GM19468 (cell line): Measurements from ENCODE around the gene JMJD1C.
A peak's percentile ranks its signal among the peaks of the same experiment; 100 is the strongest.
"Not testable (repeated sequence)": the region's sequence is repeated elsewhere in the genome, so short reads cannot be mapped to it uniquely, and the experiment has no call there.

ENCODE experiments used
- ATAC-seq: cut with Tn5 transposase; IDR thresholded peaks from one replicate; pipeline ENCODE4 v1.9.1; 2021; ENCODE audit warnings: mild to moderate bottlenecking, moderate library complexity, moderate number of reproducible peaks; ENCODE audit not compliant: unreplicated experiment; ENCODE audit errors: extremely low read depth

Gene JMJD1C

GRCh38 chr10:63154546-63155387 is 311.0 kb downstream of the JMJD1C start:
- no peak for ATAC-seq

GRCh38 chr10:63153868-63154545 is 311.8 kb downstream of the JMJD1C start:
- not testable (repeated sequence) for ATAC-seq

GRCh38 chr10:63150745-63151144 is 315.0 kb downstream of the JMJD1C start:
- no peak for ATAC-seq

GRCh38 chr10:63146503-63146902 is 319.3 kb downstream of the JMJD1C start:
- ATAC-seq = no peak

GRCh38 chr10:63145782-63146181 is 320.0 kb downstream of the JMJD1C start:
- ATAC-seq = no peak

GRCh38 chr10:63143987-63144386 is 321.8 kb downstream of the JMJD1C start:
- no peak for ATAC-seq

- no peak for ATAC-seq
Measured at GRCh38 chr10:63142136-63142535, 323.6 kb downstream of the JMJD1C start.

GRCh38 chr10:63140077-63140476 is 325.7 kb downstream of the JMJD1C start:
- no peak for ATAC-seq

- ATAC-seq = no peak
Measured at GRCh38 chr10:63137306-63137705, 328.5 kb downstream of the JMJD1C start.

GRCh38 chr10:63133821-63134557 is 331.8 kb downstream of the JMJD1C start:
- no peak for ATAC-seq

GRCh38 chr10:63133056-63133820 is 332.5 kb downstream of the JMJD1C start, which contains the start of gene NRBF2:
TSS of gene NRBF2 (plus strand) at chr10:63133328. CDS start at chr10:63133471, 143 bp downstream.
- peak; percentile 97 for ATAC-seq

GRCh38 chr10:63132651-63133055 is 333.1 kb downstream of the JMJD1C start:
- no peak for ATAC-seq

- ATAC-seq = no peak
Measured at GRCh38 chr10:63129888-63130287, 335.9 kb downstream of the JMJD1C start.

GRCh38 chr10:63128443-63128842 is 337.3 kb downstream of the JMJD1C start:
- ATAC-seq = no peak

- no peak for ATAC-seq
Measured at GRCh38 chr10:63125459-63125858, 340.3 kb downstream of the JMJD1C start.

- no peak for ATAC-seq
Measured at GRCh38 chr10:63123727-63124362, 341.9 kb downstream of the JMJD1C start.

GRCh38 chr10:63120554-63120953 is 345.2 kb downstream of the JMJD1C start:
- no peak for ATAC-seq

GRCh38 chr10:63119041-63119440 is 346.7 kb downstream of the JMJD1C start:
- no peak for ATAC-seq
